ENCODE data around the gene NUP62.
A peak's percentile ranks its signal among the peaks of the same experiment; 100 is the strongest.

Gene NUP62

GRCh38 chr19:49872245-49873128, 56.8 kb downstream of the NUP62 start:
- FAIRE-seq (no peak), DNase-seq (ENCODE audit: extremely low spot score, insufficient read length, low read depth) (no peak)

- FAIRE-seq = no peak
Observed at GRCh38 chr19:49871349-49871985, 57.8 kb downstream of the NUP62 start.

GRCh38 chr19:49870309-49870901, 58.9 kb downstream of the NUP62 start:
- FAIRE-seq = no peak
- DNase-seq (ENCODE audit: extremely low spot score, insufficient read length, low read depth) = no peak

More at GRCh38 chr19:49871349-49871985, 57.8 kb downstream of the NUP62 start:
- no peak for DNase-seq (ENCODE audit: extremely low spot score, insufficient read length, low read depth)

- DNase-seq (ENCODE audit: extremely low spot score, insufficient read length, low read depth) (peak; percentile 73), FAIRE-seq (peak; percentile 100)
Observed at GRCh38 chr19:49869484-49870308, 59.6 kb downstream of the NUP62 start.

- no peak for DNase-seq (ENCODE audit: extremely low spot score, insufficient read length, low read depth)
- FAIRE-seq = no peak
Observed at GRCh38 chr19:49869009-49869483, 60.3 kb downstream of the NUP62 start.

DNA sequence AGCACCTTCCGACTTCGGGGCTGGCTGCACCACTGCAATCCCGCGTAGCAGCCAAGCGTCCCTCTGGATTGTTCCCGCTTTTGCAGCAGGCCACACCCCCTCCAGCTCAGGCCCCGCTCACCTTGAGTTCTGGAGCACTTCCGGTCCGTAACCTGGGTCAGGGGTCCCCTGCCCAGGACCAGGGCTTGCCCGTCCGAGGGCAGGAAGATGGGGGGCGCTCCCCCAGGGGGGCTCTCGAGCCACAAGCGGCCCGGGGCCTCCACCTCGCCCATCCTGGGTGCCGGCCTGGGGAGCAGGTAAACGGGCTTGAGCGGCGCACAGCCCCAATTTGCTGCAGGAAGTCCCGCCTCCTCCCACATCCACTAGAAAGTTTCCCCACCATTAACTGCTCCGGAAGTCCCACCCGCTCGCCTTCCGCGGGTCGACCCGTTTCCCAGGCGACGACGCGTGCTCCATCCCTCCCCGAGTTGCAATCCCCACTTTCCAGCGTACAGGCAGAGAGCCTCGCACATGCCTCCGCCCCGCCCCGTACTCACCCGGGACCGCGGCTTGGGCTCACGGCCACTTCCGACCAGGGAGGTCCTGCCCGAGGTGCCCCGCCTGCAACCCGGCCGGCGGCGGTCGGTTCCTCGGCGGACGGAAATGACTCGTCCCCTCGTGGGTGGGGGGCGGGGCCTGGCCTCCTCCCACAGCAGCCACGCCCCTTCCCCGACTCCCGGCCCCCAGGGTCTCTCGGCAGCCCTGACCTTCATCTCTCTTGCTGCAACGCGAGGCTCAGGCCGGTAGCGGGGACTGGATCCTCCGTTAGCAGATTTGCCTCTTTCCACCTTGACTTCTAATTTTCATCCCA, 62.1 kb downstream of the NUP62 start, which contains the start of gene PNKP:
PNKP (minus strand) TSS at position 644 of the 850 bp plus-strand sequence; CDS start at position 272, 372 bp downstream.
- FAIRE-seq (peak; percentile 92), DNase-seq (ENCODE audit: extremely low spot score, insufficient read length, low read depth) (peak; percentile 82)

GRCh38 chr19:49864890-49865289, 64.4 kb downstream of the NUP62 start:
- FAIRE-seq = no peak

DNA sequence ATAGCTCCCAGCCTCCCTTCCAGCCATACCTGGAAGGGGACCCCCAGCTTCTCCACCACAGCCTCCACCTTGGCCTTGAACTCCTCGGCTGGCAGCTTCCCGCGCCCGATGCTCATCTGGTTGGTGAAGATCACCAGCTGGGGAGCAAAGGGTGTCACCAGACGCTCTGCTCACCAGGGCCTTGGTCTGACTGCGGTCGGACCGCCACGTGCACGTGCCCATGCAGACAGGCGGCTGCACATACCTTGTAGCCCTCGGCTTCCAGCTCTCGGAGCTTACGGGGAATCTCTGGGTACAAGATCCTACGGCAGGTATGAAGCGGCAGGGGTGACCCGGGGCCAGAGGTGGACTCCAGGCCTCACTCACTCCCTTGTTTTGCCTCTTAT, 65.4 kb downstream of the NUP62 start:
- DNase-seq (ENCODE audit: extremely low spot score, insufficient read length, low read depth) (no peak), FAIRE-seq (no peak)

More at GRCh38 chr19:49864890-49865289, 64.4 kb downstream of the NUP62 start:
- no peak for DNase-seq (ENCODE audit: extremely low spot score, insufficient read length, low read depth)

DNA sequence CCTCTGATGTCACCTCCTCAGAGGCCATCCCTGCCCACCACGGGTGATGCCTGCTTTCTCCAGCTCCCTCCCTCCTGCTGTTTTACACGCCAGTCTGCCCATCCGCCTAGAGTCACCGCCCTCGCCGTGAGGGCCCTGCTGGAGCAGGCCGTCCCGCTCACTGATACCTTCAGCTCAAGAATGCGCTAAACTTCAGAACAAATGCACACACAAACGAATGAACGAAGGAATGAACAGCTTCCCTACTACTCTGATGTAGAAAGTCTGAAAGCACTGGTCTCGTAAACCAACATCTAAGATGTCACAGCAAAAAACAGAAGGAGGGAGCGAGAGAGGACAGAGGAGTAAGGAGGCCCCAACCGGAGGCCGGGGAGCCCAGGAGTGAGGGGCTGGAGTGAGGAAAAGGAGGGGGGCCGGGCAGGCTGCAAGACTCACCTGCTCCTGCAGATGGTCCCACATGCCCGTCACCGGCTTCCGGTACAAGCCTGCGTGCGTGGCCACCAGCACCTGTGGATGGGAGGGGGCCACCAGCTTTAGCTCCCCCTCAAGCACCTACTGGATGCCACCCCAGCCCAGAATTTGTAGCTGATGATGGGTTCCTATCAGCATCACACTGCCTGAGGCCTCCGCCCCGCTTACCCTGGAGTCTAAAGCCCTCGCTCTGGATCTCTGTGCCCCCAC, 65.9 kb downstream of the NUP62 start:
- FAIRE-seq (no peak), DNase-seq (ENCODE audit: extremely low spot score, insufficient read length, low read depth) (no peak)

GRCh38 chr19:49862391-49863253, 66.7 kb downstream of the NUP62 start:
- DNase-seq (ENCODE audit: extremely low spot score, insufficient read length, low read depth) (no peak), FAIRE-seq (no peak)

- no peak for FAIRE-seq
- DNase-seq (ENCODE audit: extremely low spot score, insufficient read length, low read depth) = no peak
Observed at GRCh38 chr19:49861541-49862378, 67.5 kb downstream of the NUP62 start.

DNA sequence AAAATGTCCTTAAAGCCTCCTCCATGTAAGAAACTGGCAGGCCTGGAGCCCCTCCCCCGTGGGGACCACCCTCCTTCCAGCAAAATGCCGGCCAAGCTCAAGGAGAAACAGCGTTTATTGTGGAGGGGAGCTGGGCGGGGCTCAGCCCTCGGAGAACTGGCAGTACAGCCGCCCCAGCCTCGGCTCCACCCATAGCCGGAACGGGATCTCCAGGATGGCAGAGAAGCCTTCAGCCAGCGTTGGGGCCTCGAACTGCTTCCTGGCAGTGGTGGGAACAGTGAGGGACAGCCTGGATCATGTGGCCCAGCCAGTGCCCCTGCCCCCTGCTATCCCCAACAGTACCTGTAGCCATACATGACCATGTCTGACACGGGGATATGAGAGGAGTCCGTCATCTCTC, 68.2 kb downstream of the NUP62 start:
- FAIRE-seq = no peak
- no peak for DNase-seq (ENCODE audit: extremely low spot score, insufficient read length, low read depth)

DNA sequence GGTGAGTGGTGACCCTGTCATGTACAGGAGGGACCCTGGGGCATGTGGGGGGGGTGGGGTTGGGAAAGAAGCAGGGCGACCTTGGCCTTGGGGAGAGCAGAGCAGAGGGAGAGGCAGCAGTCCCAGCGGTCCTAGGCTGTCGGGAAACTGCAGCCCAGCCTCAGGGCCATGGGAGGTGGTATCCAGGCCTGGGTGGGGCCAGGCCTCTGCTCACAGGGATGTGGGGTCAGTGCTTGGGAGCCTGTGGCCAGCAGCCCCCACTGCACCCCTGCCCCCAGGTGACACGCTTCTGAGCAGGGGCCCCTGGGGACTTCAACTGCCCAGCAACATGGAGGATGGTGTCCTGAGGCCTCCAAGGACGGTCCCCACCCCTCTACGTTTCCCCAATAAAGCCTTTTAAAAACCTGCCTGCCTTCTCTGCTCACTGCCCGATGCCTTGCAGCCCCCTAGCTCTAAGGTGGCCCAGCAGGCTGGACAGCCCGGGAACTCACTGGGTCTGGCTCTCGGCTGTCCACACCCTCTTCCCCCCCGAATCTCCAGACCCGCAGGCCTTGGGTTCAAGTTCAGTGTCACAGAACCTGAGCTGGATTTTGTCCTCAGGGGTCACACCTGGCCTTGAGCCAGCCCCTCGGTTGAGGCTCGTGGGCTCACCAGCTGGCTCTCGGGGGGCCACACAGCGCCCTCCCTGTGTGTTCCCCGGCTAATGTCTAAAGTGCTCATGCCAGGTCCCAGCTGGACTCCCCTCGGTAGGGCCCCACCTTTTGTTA, 68.8 kb downstream of the NUP62 start:
- FAIRE-seq (no peak), DNase-seq (ENCODE audit: extremely low spot score, insufficient read length, low read depth) (no peak)

DNA sequence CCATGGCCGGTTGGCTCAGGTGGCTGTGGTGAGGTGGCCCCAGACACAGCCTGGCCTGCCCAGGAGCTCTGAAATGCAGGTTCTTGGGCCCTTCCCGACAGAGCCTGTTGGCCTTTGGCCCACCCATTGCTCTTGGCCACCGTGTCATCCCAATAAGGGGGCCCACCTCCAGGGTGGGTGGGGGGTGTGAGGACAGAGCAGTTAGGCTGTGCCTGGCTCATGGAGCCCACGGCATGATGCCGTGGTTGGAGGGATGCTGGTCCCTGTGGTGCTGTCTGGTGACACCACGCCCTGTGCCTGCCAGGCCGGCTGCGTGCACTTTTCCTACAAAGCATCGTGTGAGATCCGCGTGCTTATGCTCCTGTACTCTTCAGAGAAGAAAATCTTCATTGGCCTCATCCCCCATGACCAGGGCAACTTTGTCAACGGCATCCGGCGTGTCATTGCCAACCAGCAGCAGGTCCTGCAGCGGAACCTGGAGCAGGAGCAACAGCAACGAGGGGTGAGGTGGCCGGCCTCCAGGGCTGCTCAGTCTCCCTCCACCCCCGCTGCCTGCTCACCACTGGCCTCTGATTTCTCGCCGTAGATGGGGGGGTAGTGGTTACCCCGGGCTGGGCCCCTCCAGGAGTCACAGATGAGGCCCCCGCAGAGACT, 69.5 kb downstream of the NUP62 start:
- FAIRE-seq = no peak
- DNase-seq (ENCODE audit: extremely low spot score, insufficient read length, low read depth) = no peak
